Lower leg skin (tissue), 3 donors: Measurements from ENCODE around the gene GRM7.

Experiments
- POLR2A ChIP-seq, 2 donors: fragments of 450-650 bp; IDR thresholded peaks; one replicate each; pipeline ENCODE4 v1.6.1; 2016 to 2017; ENCODE audit warnings: antibody characterized with exemption in 2 of 2, mild to moderate bottlenecking in 1 of 2, moderate library complexity in 1 of 2
- TF ChIP-seq, protein P1 (sequence below), 3 donors: fragments of 450-650 bp; IDR thresholded peaks; one replicate each; pipeline ENCODE4 v1.5.1; 2016; ENCODE audit warnings: antibody characterized with exemption in 3 of 3, mild to moderate bottlenecking in 3 of 3, moderate library complexity in 2 of 3

- TF ChIP-seq, protein P1, sequence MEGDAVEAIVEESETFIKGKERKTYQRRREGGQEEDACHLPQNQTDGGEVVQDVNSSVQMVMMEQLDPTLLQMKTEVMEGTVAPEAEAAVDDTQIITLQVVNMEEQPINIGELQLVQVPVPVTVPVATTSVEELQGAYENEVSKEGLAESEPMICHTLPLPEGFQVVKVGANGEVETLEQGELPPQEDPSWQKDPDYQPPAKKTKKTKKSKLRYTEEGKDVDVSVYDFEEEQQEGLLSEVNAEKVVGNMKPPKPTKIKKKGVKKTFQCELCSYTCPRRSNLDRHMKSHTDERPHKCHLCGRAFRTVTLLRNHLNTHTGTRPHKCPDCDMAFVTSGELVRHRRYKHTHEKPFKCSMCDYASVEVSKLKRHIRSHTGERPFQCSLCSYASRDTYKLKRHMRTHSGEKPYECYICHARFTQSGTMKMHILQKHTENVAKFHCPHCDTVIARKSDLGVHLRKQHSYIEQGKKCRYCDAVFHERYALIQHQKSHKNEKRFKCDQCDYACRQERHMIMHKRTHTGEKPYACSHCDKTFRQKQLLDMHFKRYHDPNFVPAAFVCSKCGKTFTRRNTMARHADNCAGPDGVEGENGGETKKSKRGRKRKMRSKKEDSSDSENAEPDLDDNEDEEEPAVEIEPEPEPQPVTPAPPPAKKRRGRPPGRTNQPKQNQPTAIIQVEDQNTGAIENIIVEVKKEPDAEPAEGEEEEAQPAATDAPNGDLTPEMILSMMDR (IDR thresholded peaks at IDR 0.05), result no peak
- TF ChIP-seq POLR2A (IDR thresholded peaks at IDR 0.05), result no peak
These were observed 393.3 kb downstream of the GRM7 start for GRCh38 chr3:7254251-7254650.
